ENCODE measurements around the gene TRAPPC2.
"Not testable (repeated sequence)": the region's sequence is repeated elsewhere in the genome, so short reads cannot be mapped to it uniquely, and the experiment has no call there.

Gene TRAPPC2

DNA sequence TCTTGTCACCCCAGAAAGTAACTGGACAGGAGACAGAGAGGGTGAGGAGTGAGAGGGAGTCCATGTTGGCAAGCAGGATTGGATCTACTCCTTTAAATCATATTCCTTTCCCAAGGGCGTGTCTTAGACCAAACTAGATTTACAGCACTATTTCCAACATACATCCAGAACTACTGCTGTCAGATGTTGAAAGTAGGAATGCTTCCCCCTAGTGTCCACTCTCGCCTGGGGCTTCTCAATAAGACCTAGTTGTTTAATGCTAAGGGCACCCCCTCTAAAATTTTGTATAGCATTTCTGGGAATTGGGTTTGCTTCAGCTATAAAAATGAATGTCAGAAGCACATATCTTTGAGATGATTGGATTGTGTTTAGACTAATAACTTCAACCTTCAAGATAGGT, 13.4 kb upstream of the TRAPPC2 start:
- no peak for DNase-seq (ENCODE audit: low read depth in 2 of 2)

DNA sequence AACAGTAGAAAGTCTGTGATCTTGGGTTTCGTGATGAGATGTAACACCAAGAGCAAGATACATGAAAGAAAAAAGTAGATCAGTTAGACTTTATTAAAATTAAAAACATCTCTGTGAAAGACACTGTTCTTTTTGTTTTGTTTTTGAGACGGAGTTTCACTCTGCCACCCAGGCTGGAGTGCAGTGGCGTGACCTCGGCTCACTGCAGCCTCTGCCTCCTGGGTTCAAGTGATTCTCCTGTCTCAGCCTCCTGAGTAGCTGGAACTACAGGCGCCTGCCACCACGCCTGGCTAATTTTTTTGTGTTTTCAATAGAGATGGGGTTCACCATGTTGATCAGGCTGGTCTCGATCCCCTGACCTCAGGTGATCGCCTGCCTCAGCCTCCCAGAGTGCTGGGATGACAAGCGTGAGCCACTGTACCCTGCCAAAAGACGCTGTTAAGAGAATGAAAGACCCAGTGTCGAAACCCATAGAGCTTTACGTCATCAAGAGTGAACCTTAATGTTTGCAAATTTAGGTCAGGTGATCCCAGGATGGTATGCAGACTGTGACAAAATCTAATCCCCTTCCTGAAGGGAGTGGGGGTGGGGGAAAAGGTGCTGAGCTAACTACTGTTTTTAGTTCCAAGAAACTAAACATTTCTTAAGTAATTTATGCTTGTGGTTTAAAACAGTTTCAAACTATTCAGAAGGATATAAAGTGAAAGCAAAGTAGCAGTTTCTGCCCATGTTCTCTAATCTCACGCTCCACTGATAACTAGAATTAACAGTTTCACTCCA, 8.2 kb upstream of the TRAPPC2 start:
- peak in 1 of 2 donors; percentile 37 for DNase-seq (ENCODE audit: low read depth in 2 of 2)

GRCh38 chrX:13741695-13742094, 7.3 kb upstream of the TRAPPC2 start:
- no peak for DNase-seq (ENCODE audit: low read depth in 2 of 2)

GRCh38 chrX:13733506-13733905, 914 bp downstream of the TRAPPC2 start:
- no peak for DNase-seq (ENCODE audit: low read depth in 2 of 2)

DNA sequence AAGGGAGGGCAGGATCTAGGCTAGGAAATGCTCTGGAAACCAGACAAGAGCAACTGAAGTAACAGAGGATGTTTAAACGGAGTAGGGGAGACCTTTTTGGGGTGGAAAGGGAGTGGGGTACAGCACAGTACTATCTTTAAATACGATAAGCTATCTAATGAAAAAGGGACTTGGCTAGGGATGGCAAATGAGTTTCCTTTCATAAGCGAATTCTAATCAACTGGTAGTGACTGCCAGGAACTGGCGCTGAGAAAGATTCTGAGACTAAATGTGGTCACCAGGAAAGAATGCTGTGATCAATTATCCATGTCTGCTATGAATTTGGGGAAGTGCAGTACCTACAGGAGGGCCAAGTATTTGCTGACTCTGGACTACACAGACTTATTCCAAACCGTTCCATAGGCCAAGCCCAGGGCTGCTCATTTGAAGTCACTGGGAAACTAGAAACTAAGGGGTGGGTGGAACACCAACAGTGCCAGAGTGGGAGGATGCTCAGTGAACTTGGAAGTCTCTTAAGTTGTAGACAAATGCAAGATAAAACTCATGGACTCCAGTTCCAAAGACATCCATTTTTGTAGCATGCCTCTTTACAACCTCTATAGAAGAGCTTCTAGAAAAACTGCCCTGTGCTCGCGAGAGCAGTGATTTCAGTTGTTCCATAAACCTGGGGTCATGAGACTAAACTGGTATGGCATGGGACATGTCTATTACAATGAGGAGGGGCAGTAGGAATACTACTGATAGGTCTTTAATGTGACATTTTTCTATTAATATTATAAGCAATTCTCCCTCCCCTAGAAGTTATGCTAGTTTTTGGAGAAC, 2.0 kb downstream of the TRAPPC2 start:
- no peak for DNase-seq (ENCODE audit: low read depth in 2 of 2)

DNA sequence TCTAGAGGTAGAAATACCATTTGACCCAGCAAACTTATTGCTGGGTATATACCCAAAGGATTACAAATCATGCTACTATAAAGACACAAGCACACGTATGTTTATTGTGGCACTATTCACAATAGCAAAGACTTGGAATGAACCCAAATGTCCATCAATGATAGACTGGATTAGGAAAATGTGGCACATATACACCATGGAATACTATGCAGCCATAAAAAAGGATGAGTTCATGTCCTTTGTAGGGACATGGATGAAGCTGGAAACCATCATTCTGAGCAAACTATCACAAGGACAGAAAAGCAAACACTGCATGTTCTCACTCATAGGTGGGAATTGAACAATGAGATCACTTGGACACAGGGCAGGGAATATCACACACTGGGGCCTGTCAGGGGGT, 3.9 kb downstream of the TRAPPC2 start:
- not testable (repeated sequence) for DNase-seq (ENCODE audit: low read depth in 2 of 2)

GRCh38 chrX:13726583-13726982, 7.8 kb downstream of the TRAPPC2 start:
- DNase-seq (ENCODE audit: low read depth in 2 of 2), result not testable (repeated sequence)

GRCh38 chrX:13724878-13725277, 9.5 kb downstream of the TRAPPC2 start:
- DNase-seq (ENCODE audit: low read depth in 2 of 2), result peak in 1 of 2 donors; percentile 33

GRCh38 chrX:13721819-13722519, 12.5 kb downstream of the TRAPPC2 start:
- no peak for DNase-seq (ENCODE audit: low read depth in 2 of 2)

GRCh38 chrX:13721371-13721770, 13.0 kb downstream of the TRAPPC2 start:
- no peak for DNase-seq (ENCODE audit: low read depth in 2 of 2)

GRCh38 chrX:13719192-13719856, 15.1 kb downstream of the TRAPPC2 start:
- DNase-seq (ENCODE audit: low read depth in 2 of 2), result peak in 1 of 2 donors; percentile 17

DNA sequence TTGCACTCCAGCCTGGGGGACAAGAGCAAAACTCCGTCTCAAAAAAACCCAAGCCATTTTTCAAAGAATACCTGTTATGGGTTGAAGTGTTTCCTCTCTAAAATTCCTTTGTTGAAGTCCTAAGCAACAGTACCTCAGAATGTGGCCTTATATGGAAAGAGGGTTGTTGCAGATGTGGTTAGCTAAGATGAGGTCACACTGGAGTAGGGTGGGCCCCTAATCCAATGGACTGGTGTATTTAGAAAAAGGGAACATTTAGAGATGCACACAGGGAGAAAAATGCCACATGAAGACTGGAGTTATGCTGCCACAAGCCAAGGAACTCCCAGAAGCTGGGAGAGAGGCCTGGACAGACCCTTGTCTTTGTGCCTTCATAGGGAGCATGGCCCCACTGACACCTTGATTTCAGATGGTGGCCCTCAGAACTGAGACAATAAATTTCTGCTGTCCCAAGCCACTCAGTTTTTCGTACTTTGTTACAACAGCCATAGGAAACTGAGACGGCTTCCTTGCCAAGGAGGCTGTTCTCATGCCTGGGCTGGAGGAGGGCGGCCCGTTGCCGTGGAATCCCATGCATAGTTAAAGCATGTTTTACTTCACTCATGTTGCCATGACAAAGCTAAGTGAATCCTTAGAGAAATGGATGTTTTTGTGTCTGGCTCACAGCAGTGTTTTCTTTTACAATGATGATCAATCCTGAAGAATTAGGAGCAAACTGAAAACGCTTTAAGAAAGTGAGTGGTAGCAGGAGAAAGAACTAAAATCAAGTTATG, 16.5 kb downstream of the TRAPPC2 start:
- DNase-seq (ENCODE audit: low read depth in 2 of 2), result no peak

DNA sequence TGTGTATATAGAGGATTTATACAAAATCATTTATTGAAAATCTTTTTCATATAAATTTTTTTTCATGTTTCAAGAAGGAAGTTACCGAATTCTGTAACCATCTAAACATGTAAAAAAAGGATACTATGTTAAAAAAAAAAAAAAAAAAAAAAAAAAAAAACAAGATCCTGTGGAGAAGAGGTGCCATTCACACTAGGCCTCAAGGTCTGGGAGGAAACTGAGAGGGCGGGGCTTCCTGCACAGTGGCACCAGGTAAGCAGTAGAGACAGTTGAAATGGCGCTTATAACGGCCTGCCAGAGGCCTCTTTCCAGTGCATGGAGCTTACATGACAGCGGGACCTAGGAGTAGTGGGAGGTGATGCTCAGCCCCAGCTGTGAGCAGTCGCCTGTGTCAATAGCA, 17.5 kb downstream of the TRAPPC2 start:
- no peak for DNase-seq (ENCODE audit: low read depth in 2 of 2)

- no peak for DNase-seq (ENCODE audit: low read depth in 2 of 2)
These were observed 18.0 kb downstream of the TRAPPC2 start for GRCh38 chrX:13716455-13716854.

DNA sequence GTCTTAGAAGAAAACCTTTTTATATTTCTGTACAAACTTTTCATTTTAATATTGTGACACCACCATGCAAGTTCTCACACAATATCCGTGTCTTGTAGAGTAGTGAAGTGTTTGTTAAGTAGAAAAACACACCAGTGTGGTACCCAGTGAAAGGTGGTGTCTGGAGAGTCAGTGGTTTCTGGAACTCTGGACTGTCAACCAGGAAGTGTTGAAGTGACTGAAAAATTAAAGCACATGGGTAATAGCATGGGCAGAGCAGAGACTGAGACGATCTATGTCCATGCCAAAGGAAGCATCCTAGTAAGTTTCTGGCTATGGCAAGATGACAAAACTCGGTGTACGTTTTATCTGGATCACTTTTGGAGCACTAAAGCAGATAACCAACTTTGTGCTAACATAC, 23.3 kb downstream of the TRAPPC2 start:
- DNase-seq (ENCODE audit: low read depth in 2 of 2), result no peak

- DNase-seq (ENCODE audit: low read depth in 2 of 2), result no peak
These were observed 30.8 kb downstream of the TRAPPC2 start for GRCh38 chrX:13703589-13703988.

- no peak for DNase-seq (ENCODE audit: low read depth in 2 of 2)
These were observed 31.3 kb downstream of the TRAPPC2 start for GRCh38 chrX:13703135-13703534.

GRCh38 chrX:13702111-13702789, 32.2 kb downstream of the TRAPPC2 start:
- DNase-seq (ENCODE audit: low read depth in 2 of 2), result no peak

GRCh38 chrX:13700380-13700779, 34.0 kb downstream of the TRAPPC2 start:
- no peak for DNase-seq (ENCODE audit: low read depth in 2 of 2)

DNA sequence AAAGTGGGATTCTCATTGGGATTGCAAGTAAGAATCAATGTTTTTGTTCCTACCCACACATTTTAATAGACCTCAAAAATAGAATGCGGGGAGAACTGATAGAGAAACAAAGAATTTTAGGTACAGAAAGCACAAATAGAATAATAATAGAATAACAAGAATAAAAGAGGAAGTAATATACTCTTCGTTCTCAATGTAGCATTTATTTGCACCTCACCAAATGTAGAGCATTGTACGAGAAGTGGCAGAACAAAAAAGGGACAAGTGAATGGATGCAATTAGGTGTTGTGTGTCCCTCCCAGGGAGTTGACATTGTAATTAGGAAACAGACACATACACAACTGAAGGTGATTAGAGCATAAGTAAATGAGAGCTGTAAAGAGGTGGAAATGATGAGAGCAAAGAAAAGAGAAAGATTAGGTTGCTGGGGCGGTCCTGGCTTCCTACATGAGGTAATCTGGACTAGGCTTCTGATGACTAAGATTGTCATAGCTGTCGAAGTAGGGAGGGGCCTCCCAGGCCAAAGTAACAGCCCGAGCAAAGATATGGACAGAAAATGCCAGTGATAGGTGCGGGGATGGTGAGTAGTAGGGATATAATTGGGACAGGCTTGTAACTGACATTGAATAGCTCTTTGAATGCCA, 35.1 kb downstream of the TRAPPC2 start:
- no peak for DNase-seq (ENCODE audit: low read depth in 2 of 2)
